Ovary (tissue), 9 donors: Measurements from ENCODE around the gene ALDH7A1. TPM values are rescaled to one million over a fixed set of nuclear protein-coding genes. Genes with fewer than 3 reads are reported as not detected.
A peak's percentile ranks its signal among the peaks of the same experiment; 100 is the strongest.

Experiments used
- DNase-seq, 5 donors: peaks; one replicate each; pipeline ENCODE4 v3.0.0-alpha.2; 2019 to 2020
- H3K27ac ChIP-seq, 2 donors: fragments of 200-600 bp; one replicate each; pipeline versions ENCODE4 v1.5.1 to v1.8.0; 2019 to 2022
- H3K27me3 ChIP-seq: fragments of 200-600 bp; one replicate; pipeline ENCODE4 v1.8.0; 2022
- H3K36me3 ChIP-seq: fragments of 200-600 bp; sonication (generic); one replicate; pipeline ENCODE4 v1.5.1; 2019
- H3K4me1 ChIP-seq: one replicate; pipeline ENCODE4 v1.8.1; 2013; ENCODE audit warnings: mild to moderate bottlenecking, moderate library complexity; ENCODE audit not compliant: insufficient read depth
- H3K4me3 ChIP-seq: fragments of 200-600 bp; sonication (generic); one replicate; pipeline ENCODE4 v1.5.1; 2017
- H3K9me3 ChIP-seq, 2 donors: fragments of 200-600 bp in 1 of 2; sonication (generic) in 1 of 2; one replicate each; pipeline versions ENCODE4 v1.5.1 to v1.8.1; 2013 to 2019; ENCODE audit warnings: mild to moderate bottlenecking in 1 of 2, moderate library complexity in 1 of 2
- EP300 ChIP-seq: sonication (generic); formaldehyde crosslinking; IDR thresholded peaks from one replicate; pipeline ENCODE4 v1.6.1; 2017; ENCODE audit warnings: antibody characterized with exemption
- POLR2A ChIP-seq: fragments of 450-650 bp; IDR thresholded peaks from one replicate; pipeline ENCODE4 v1.6.1; 2017; ENCODE audit warnings: antibody characterized with exemption, mild to moderate bottlenecking, moderate library complexity
- WGBS, 3 donors: extraction: QIAGEN DNeasy Blood & Tissue Kit in 1 of 3; methylation state at CpG; one replicate each; pipeline versions ENCODE4 v1.1.5 to v1.1.7; 2013 to 2017; 5-methylcytosine and 5-hydroxymethylcytosine counted together
- intact Hi-C, 4 donors: fragments of 100-400 bp; cut with DNase I; formaldehyde crosslinking; loops; one replicate each; pipeline versions ENCODE4 v1.11.0 to v1.15.1; 2022 to 2023
- polyA plus RNA-seq, 2 donors: library from polyadenylated mRNA; stranded (reverse); fragments of 200-250 nt in 1 of 2; fragments of 350-450 nt in 1 of 2; fragmentation: Illumina TruSeq in 1 of 2; extraction: RNeasy Lipid Tissue Mini Kit (QIAGEN cat#74804) in 1 of 2; gene quantifications; one replicate each; pipeline ENCODE4 v1.2.3, GENCODE V29; 2013 to 2014
- total RNA-seq, 7 donors: library from RNA; depleted of rRNA in 2 of 7; stranded (reverse); fragments of >200 nt in 2 of 7; fragmentation: NEBNext Ultra II Directional in 3 of 7; extraction: Animal tissue kit (Norgen Biotek cat#: 25700) in 3 of 7; gene quantifications; one replicate each; pipeline versions ENCODE4 v1.1.0 to v1.2.4, GENCODE V29; 2016 to 2023
- TF ChIP-seq, protein P1 (sequence below), 3 donors: fragments of 450-650 bp in 2 of 3; fragments of 200-600 bp in 1 of 3; IDR thresholded peaks; one replicate each; pipeline versions ENCODE4 v1.5.1 to v1.8.0; 2016 to 2022; ENCODE audit warnings: antibody characterized with exemption in 3 of 3, mild to moderate bottlenecking in 1 of 3
- donor health status: DM: no; HTN: no; CAD: no; lungs with moderate emphysema.
- donor health status: DM: no; HTN: no; CAD: no.
- donor health status: Bipolar disorder and iron deficiency.
- donor health status: DM: yes; HTN: yes; CAD: no.
- donor health status: DM: no; HTN: no; CAD: no.
- donor health status: DM: yes; HTN: yes; CAD: no.

ALDH7A1 gene
- total and polyA plus RNA-seq, 9 donors, result 28.3 to 161 (median 99.2) TPM

DNA sequence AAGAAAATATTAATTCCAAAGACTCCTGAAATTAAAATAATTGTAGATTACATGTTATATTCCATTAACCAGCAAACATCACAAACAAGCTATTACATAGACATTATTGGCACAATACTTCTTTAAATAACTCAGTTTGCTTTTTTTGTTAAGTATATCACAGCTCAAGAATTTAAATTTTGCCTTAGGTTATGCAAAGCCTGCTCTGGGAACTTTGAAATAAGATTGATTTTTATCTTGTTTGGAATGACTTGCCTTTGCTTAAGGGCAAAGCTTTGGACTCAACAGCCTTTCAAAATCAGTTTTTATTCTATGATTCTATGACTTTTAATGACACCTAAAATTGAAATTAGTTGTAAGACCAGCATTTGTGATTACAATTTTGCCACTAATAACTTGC, 78.2 kb downstream of the ALDH7A1 start:
- Histone ChIP-seq H3K27ac (peak overlapping the region in 1 of 2 donors; percentile 94), H3K27me3 (no peaks in the 10 kb centered on the region)

DNA sequence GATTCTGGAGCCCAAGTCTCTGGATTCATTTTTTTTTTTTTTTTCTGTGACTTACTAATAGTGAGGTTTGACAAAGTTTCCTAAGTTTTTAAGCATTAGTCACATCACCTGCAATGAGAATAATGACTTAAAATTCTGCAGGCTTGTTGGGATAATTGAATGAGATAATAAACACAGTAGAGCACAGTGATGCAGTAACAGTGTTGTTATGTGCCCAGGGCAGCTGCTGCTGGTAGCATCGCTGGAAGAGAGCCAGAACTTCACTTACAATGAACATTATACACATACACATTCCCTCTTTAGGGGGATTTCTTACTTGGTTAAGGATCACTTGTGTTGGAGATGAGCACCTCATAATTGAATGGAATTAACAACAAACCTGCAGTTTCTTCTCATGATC, 78.9 kb downstream of the ALDH7A1 start:
- H3K27ac ChIP-seq, result peak overlapping the region in 1 of 2 donors; percentile 94
- no peak for TF ChIP-seq EP300
- TF ChIP-seq, protein P1, sequence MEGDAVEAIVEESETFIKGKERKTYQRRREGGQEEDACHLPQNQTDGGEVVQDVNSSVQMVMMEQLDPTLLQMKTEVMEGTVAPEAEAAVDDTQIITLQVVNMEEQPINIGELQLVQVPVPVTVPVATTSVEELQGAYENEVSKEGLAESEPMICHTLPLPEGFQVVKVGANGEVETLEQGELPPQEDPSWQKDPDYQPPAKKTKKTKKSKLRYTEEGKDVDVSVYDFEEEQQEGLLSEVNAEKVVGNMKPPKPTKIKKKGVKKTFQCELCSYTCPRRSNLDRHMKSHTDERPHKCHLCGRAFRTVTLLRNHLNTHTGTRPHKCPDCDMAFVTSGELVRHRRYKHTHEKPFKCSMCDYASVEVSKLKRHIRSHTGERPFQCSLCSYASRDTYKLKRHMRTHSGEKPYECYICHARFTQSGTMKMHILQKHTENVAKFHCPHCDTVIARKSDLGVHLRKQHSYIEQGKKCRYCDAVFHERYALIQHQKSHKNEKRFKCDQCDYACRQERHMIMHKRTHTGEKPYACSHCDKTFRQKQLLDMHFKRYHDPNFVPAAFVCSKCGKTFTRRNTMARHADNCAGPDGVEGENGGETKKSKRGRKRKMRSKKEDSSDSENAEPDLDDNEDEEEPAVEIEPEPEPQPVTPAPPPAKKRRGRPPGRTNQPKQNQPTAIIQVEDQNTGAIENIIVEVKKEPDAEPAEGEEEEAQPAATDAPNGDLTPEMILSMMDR (IDR thresholded peaks at IDR 0.05), result no peak
- TF ChIP-seq POLR2A, result no peak
- no peak for DNase-seq
- peaks cover 40% of the 10 kb centered on the region for H3K4me1 ChIP-seq
- H3K36me3 ChIP-seq, result no peaks in the 10 kb centered on the region
- WGBS, 3 donors, result 34 to 52% (median 48%) methylated on average over 1 of the region's 1 CpG
- no peaks in the 10 kb centered on the region for H3K9me3 ChIP-seq
- H3K27me3 ChIP-seq, result no peaks in the 10 kb centered on the region
- intact Hi-C loops, result no loop called here
- no peak overlapping the region for H3K4me3 ChIP-seq

More for the DNA sequence above, 78.2 kb downstream of the ALDH7A1 start:
- TF ChIP-seq EP300 (no peak), POLR2A (no peak)
- TF ChIP-seq, protein P1 (IDR thresholded peaks at IDR 0.05), result no peak
- H3K4me1 ChIP-seq, result peaks cover 40% of the 10 kb centered on the region
- no peaks in the 10 kb centered on the region for H3K9me3 ChIP-seq
- H3K4me3 ChIP-seq, result no peak overlapping the region
- H3K36me3 ChIP-seq, result no peaks in the 10 kb centered on the region
- intact Hi-C loops, result no loop called here
- no peak for DNase-seq

GRCh38 chr5:126515337-126515736, 79.7 kb downstream of the ALDH7A1 start:
- H3K36me3 ChIP-seq, result no peaks in the 10 kb centered on the region
- H3K9me3 ChIP-seq, result no peaks in the 10 kb centered on the region
- intact Hi-C loops, result no loop called here
- no peak overlapping the region for H3K4me3 ChIP-seq
- peaks cover 40% of the 10 kb centered on the region for H3K4me1 ChIP-seq
- TF ChIP-seq EP300, result no peak
- no peak for TF ChIP-seq POLR2A
- TF ChIP-seq, protein P1 (IDR thresholded peaks at IDR 0.05), result no peak
- no peaks in the 10 kb centered on the region for H3K27me3 ChIP-seq
- no peak for DNase-seq
- H3K27ac ChIP-seq, result peak overlapping the region; percentile 75 to 94

GRCh38 chr5:126514558-126515141, 80.4 kb downstream of the ALDH7A1 start:
- Histone ChIP-seq H3K4me1 (peaks cover 38% of the 10 kb centered on the region), H3K9me3 (no peaks in the 10 kb centered on the region), H3K27me3 (no peaks in the 10 kb centered on the region), H3K36me3 (no peaks in the 10 kb centered on the region), H3K27ac (peak overlapping the region; percentile 75 to 94), H3K4me3 (no peak overlapping the region)
- TF ChIP-seq POLR2A, result no peak
- TF ChIP-seq, protein P1 (IDR thresholded peaks at IDR 0.05), result no peak
- TF ChIP-seq EP300, result no peak
- WGBS, 3 donors, result 71 to 83% (median 73%) methylated on average over 9 of the region's 9 CpGs
- intact Hi-C loops, result no loop called here
- DNase-seq, result peak in 1 of 5 donors; percentile 24
